C4-2B (cell line): Measurements from ENCODE around the gene SMIM5.

Experiments used
- CTCF ChIP-seq: fragments of 450-650 bp; conservative IDR thresholded peaks from 2 replicates; pipeline ENCODE4 v1.5.1; 2017; ENCODE audit warnings: mild to moderate bottlenecking
- ZFX ChIP-seq: fragments of 450-650 bp; IDR thresholded peaks from 2 replicates; pipeline ENCODE4 v1.6.1; 2017

GRCh38 chr17:75614006-75614405, 19.2 kb upstream of the SMIM5 start:
- TF ChIP-seq CTCF (no peak), ZFX (no peak)
